Liver (tissue), 9 donors: ENCODE results near the gene C9orf85. TPM values are rescaled to one million over a fixed set of nuclear protein-coding genes. Genes with fewer than 3 reads are reported as not detected.

Experiments
- DNase-seq: peaks from one replicate; pipeline ENCODE4 v3.0.0-alpha.2; 2017; ENCODE audit warnings: low spot score
- H3K27ac ChIP-seq, 2 donors: one replicate each; pipeline ENCODE4 v1.7.0; 2013; ENCODE audit warnings: inconsistent platforms in 2 of 2, low read length in 2 of 2, control low read depth in 1 of 2, low read depth in 1 of 2, mild to moderate bottlenecking in 1 of 2
- H3K27me3 ChIP-seq, 4 donors: one replicate each; pipeline versions ENCODE4 v1.6.1 to v1.7.0; 2013; ENCODE audit warnings: low read length in 3 of 4, inconsistent platforms in 1 of 4, mild to moderate bottlenecking in 1 of 4, moderate library complexity in 1 of 4; ENCODE audit not compliant: control insufficient read depth in 4 of 4, insufficient read depth in 4 of 4
- H3K36me3 ChIP-seq, 4 donors: one replicate each; pipeline versions ENCODE4 v1.6.1 to v1.7.0; 2013; ENCODE audit warnings: low read length in 3 of 4, mild to moderate bottlenecking in 3 of 4, low read depth in 1 of 4, moderate library complexity in 1 of 4; ENCODE audit not compliant: control insufficient read depth in 4 of 4, insufficient read depth in 3 of 4
- H3K4me1 ChIP-seq, 4 donors: one replicate each; pipeline versions ENCODE4 v1.6.1 to v1.7.0; 2013; ENCODE audit warnings: low read length in 3 of 4, mild to moderate bottlenecking in 3 of 4, moderate library complexity in 1 of 4; ENCODE audit not compliant: control insufficient read depth in 4 of 4, insufficient read depth in 4 of 4
- H3K4me3 ChIP-seq, 3 donors: one replicate each; pipeline versions ENCODE4 v1.6.1 to v1.7.0; 2013; ENCODE audit warnings: low read length in 3 of 3, control low read depth in 1 of 3, low read depth in 1 of 3, mild to moderate bottlenecking in 1 of 3
- H3K9ac ChIP-seq, 2 donors: one replicate each; pipeline ENCODE4 v1.7.0; 2013; ENCODE audit warnings: low read length in 2 of 2, mild to moderate bottlenecking in 2 of 2, moderate library complexity in 2 of 2, control low read depth in 1 of 2, low read depth in 1 of 2
- H3K9me3 ChIP-seq, 4 donors: one replicate each; pipeline versions ENCODE4 v1.6.1 to v1.7.0; 2013; ENCODE audit warnings: low read length in 3 of 4; ENCODE audit not compliant: control insufficient read depth in 4 of 4
- EGR1 ChIP-seq, 2 donors: IDR thresholded peaks; 2 replicates each; pipeline ENCODE4 v1.6.1; 2016 to 2018; ENCODE audit warnings: antibody characterized with exemption in 2 of 2, low read depth in 2 of 2
- FOXA1 ChIP-seq: IDR thresholded peaks from 2 replicates; pipeline ENCODE4 v1.6.1; 2016; ENCODE audit warnings: antibody characterized with exemption
- FOXA2 ChIP-seq: IDR thresholded peaks from 2 replicates; pipeline ENCODE4 v1.6.1; 2016; ENCODE audit warnings: antibody characterized with exemption
- GABPA ChIP-seq, 2 donors: IDR thresholded peaks in 1 of 2; conservative IDR thresholded peaks in 1 of 2; 2 replicates each; pipeline ENCODE4 v1.6.1; 2016; ENCODE audit warnings: antibody characterized with exemption in 2 of 2, mild to moderate bottlenecking in 1 of 2, moderate library complexity in 1 of 2
- HNF4A ChIP-seq, 2 donors: conservative IDR thresholded peaks; 2 replicates each; pipeline ENCODE4 v1.6.1; 2016; ENCODE audit warnings: antibody characterized with exemption in 2 of 2, mild to moderate bottlenecking in 2 of 2
- HNF4G ChIP-seq: IDR thresholded peaks from 2 replicates; pipeline ENCODE4 v1.6.1; 2016; ENCODE audit warnings: antibody characterized with exemption
- JUND ChIP-seq, 2 donors: IDR thresholded peaks; 2 replicates each; pipeline ENCODE4 v1.6.1; 2016; ENCODE audit warnings: antibody characterized with exemption in 2 of 2
- RAD21 ChIP-seq, 2 donors: IDR thresholded peaks; 2 replicates each; pipeline ENCODE4 v1.6.1; 2016; ENCODE audit warnings: antibody characterized with exemption in 2 of 2, mild to moderate bottlenecking in 2 of 2
- RXRA ChIP-seq, 2 donors: IDR thresholded peaks; 2 replicates each; pipeline ENCODE4 v1.6.1; 2017 to 2018; ENCODE audit warnings: antibody characterized with exemption in 2 of 2, mild to moderate bottlenecking in 1 of 2
- SP1 ChIP-seq: IDR thresholded peaks from 2 replicates; pipeline ENCODE4 v1.6.1; 2018; ENCODE audit warnings: antibody characterized with exemption, mild to moderate bottlenecking
- YY1 ChIP-seq: IDR thresholded peaks from 2 replicates; pipeline ENCODE4 v1.6.1; 2016; ENCODE audit warnings: antibody characterized with exemption, mild to moderate bottlenecking
- WGBS: extraction: QIAGEN DNeasy Blood & Tissue Kit; methylation state at CpG from one replicate; pipeline ENCODE4 v1.1.7; 2013; 5-methylcytosine and 5-hydroxymethylcytosine counted together
- polyA plus RNA-seq, 2 donors: library from polyadenylated mRNA; stranded (reverse) in 1 of 2; unstranded in 1 of 2; fragments of 200-250 nt in 1 of 2; fragments of >200 nt in 1 of 2; fragmentation: Nextera tagmentation in 1 of 2; extraction: Ambion mirVana in 1 of 2; gene quantifications; one replicate each; pipeline versions ENCODE4 v1.2.1 to v1.2.3, GENCODE V29; 2013 to 2015
- total RNA-seq, 2 donors: library from RNA; depleted of rRNA; stranded (reverse); fragments of >200 nt; gene quantifications; one replicate each; pipeline ENCODE4 v1.2.3, GENCODE V29; 2014
- TF ChIP-seq, protein P1 (sequence below): IDR thresholded peaks from 2 replicates; pipeline ENCODE4 v1.6.1; 2016; ENCODE audit warnings: antibody characterized with exemption
- TF ChIP-seq, protein P2 (sequence below): IDR thresholded peaks from 2 replicates; pipeline ENCODE4 v1.6.1; 2016; ENCODE audit warnings: antibody characterized with exemption
- TF ChIP-seq, protein P3 (sequence below): fragments of 150-350 bp; IDR thresholded peaks from 2 replicates; pipeline ENCODE4 v1.5.1; 2017; ENCODE audit warnings: improper control_type of control experiment, low read depth, low read length; ENCODE audit not compliant: missing input control
- TF ChIP-seq, protein P4 (sequence below): IDR thresholded peaks from 2 replicates; pipeline ENCODE4 v1.6.1; 2016; ENCODE audit warnings: antibody characterized with exemption, mild to moderate bottlenecking
- donor health status: healthy.
- donor health status: healthy.
- donor health status: healthy.
- donor health status: healthy.
- donor health status: healthy.

C9orf85 gene
- total and polyA plus RNA-seq, 4 donors = 3.6 to 6.6 (median 3.9) TPM

- Histone ChIP-seq H3K4me3 (no peak overlapping the region), H3K27ac (no peak overlapping the region), H3K4me1 (peaks cover 0 to 7% (median 3%) of the 10 kb centered on the region in 4 donors), H3K9ac (no peak overlapping the region), H3K27me3 (no peaks in the 10 kb centered on the region), H3K9me3 (peaks cover 0 to 10% (median 3%) of the 10 kb centered on the region in 4 donors), H3K36me3 (peaks cover 0 to 2% (median under 1%) of the 10 kb centered on the region in 4 donors)
- DNase-seq = no peak
- TF ChIP-seq RAD21 (IDR thresholded peaks at IDR 0.05) = no peak
- TF ChIP-seq, protein P1, sequence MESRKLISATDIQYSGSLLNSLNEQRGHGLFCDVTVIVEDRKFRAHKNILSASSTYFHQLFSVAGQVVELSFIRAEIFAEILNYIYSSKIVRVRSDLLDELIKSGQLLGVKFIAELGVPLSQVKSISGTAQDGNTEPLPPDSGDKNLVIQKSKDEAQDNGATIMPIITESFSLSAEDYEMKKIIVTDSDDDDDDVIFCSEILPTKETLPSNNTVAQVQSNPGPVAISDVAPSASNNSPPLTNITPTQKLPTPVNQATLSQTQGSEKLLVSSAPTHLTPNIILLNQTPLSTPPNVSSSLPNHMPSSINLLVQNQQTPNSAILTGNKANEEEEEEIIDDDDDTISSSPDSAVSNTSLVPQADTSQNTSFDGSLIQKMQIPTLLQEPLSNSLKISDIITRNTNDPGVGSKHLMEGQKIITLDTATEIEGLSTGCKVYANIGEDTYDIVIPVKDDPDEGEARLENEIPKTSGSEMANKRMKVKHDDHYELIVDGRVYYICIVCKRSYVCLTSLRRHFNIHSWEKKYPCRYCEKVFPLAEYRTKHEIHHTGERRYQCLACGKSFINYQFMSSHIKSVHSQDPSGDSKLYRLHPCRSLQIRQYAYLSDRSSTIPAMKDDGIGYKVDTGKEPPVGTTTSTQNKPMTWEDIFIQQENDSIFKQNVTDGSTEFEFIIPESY = no peak
- no peak for TF ChIP-seq HNF4G
- no peak for TF ChIP-seq EGR1 (IDR thresholded peaks at IDR 0.05; ENCODE audit: low read depth in 2 of 2)
- TF ChIP-seq, protein P2, sequence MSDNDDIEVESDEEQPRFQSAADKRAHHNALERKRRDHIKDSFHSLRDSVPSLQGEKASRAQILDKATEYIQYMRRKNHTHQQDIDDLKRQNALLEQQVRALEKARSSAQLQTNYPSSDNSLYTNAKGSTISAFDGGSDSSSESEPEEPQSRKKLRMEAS = no peak
- TF ChIP-seq FOXA2 = no peak
- TF ChIP-seq HNF4A (conservative IDR thresholded peaks at IDR 0.05) = no peak
- TF ChIP-seq, protein P3, sequence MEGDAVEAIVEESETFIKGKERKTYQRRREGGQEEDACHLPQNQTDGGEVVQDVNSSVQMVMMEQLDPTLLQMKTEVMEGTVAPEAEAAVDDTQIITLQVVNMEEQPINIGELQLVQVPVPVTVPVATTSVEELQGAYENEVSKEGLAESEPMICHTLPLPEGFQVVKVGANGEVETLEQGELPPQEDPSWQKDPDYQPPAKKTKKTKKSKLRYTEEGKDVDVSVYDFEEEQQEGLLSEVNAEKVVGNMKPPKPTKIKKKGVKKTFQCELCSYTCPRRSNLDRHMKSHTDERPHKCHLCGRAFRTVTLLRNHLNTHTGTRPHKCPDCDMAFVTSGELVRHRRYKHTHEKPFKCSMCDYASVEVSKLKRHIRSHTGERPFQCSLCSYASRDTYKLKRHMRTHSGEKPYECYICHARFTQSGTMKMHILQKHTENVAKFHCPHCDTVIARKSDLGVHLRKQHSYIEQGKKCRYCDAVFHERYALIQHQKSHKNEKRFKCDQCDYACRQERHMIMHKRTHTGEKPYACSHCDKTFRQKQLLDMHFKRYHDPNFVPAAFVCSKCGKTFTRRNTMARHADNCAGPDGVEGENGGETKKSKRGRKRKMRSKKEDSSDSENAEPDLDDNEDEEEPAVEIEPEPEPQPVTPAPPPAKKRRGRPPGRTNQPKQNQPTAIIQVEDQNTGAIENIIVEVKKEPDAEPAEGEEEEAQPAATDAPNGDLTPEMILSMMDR = no peak
- no peak for TF ChIP-seq YY1
- no peak for TF ChIP-seq JUND (IDR thresholded peaks at IDR 0.05)
- no peak for TF ChIP-seq GABPA (IDR thresholded peaks at IDR 0.05 in 1 of 2, conservative IDR thresholded peaks at IDR 0.05 in 1 of 2)
- TF ChIP-seq, protein P4, sequence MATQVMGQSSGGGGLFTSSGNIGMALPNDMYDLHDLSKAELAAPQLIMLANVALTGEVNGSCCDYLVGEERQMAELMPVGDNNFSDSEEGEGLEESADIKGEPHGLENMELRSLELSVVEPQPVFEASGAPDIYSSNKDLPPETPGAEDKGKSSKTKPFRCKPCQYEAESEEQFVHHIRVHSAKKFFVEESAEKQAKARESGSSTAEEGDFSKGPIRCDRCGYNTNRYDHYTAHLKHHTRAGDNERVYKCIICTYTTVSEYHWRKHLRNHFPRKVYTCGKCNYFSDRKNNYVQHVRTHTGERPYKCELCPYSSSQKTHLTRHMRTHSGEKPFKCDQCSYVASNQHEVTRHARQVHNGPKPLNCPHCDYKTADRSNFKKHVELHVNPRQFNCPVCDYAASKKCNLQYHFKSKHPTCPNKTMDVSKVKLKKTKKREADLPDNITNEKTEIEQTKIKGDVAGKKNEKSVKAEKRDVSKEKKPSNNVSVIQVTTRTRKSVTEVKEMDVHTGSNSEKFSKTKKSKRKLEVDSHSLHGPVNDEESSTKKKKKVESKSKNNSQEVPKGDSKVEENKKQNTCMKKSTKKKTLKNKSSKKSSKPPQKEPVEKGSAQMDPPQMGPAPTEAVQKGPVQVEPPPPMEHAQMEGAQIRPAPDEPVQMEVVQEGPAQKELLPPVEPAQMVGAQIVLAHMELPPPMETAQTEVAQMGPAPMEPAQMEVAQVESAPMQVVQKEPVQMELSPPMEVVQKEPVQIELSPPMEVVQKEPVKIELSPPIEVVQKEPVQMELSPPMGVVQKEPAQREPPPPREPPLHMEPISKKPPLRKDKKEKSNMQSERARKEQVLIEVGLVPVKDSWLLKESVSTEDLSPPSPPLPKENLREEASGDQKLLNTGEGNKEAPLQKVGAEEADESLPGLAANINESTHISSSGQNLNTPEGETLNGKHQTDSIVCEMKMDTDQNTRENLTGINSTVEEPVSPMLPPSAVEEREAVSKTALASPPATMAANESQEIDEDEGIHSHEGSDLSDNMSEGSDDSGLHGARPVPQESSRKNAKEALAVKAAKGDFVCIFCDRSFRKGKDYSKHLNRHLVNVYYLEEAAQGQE = no peak
- 89% methylated on average over 5 of the region's 5 CpGs for WGBS
Measured at GRCh38 chr9:71966601-71967000, 55.2 kb downstream of the C9orf85 start.

DNA sequence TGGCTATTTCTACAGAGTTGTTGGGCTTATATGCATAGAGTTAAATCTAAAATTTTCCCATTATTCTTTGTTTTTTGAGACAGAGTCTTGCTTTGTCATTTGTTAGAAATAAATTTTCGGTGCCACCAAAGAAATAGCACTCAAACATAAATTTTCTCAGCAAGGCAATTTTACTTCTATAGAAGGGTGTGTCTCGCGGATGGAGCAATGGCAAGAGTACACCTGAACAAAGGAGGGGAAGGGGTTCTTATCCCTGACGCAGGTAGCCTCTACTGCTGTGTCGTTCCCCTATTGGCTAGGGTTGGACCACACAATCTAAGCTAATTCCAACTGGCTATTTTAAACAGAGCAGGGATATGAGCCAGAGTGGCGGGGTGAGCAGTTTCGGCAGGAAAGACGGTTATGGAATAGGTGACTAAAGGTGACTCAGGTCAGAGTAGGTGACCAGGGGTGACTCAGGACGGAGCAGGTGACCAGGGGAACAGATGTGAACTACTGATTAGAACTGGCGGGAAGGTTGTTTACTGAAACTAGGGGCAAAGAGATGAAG lies 57.2 kb downstream of the C9orf85 start:
- TF ChIP-seq SP1 (no peak), RXRA (IDR thresholded peaks at IDR 0.05) (no peak), HNF4A (conservative IDR thresholded peaks at IDR 0.05) (no peak), JUND (IDR thresholded peaks at IDR 0.05) (no peak), EGR1 (IDR thresholded peaks at IDR 0.05; ENCODE audit: low read depth in 2 of 2) (no peak), FOXA1 (no peak)
- TF ChIP-seq, protein P4 = no peak
- TF ChIP-seq, protein P3 = no peak
- Histone ChIP-seq H3K4me1 (peaks cover 0 to 2% (median 0%) of the 10 kb centered on the region in 4 donors), H3K9ac (no peak overlapping the region), H3K36me3 (peaks cover 0 to 4% (median 2%) of the 10 kb centered on the region in 4 donors), H3K4me3 (no peak overlapping the region), H3K27ac (no peak overlapping the region), H3K9me3 (peaks cover 0 to 10% (median 3%) of the 10 kb centered on the region in 4 donors), H3K27me3 (no peaks in the 10 kb centered on the region)
- 79% methylated on average over 10 of the region's 10 CpGs for WGBS
- DNase-seq = no peak
